Bronchial epithelial cell (primary cell): Measurements from ENCODE around the gene INTS4. TPM values are rescaled to one million over a fixed set of nuclear protein-coding genes. Genes with fewer than 3 reads are reported as not detected.
"Not testable (repeated sequence)": the region's sequence is repeated elsewhere in the genome, so short reads cannot be mapped to it uniquely, and the experiment has no call there.

Experiments
- DNase-seq: peaks from one replicate; pipeline ENCODE4 v3.0.0-alpha.2; 2010; ENCODE audit warnings: low read depth
- FAIRE-seq: peaks from 2 replicates; lab custom pipeline; 2011; peaks lifted over from hg19 to GRCh38; lab: Jason Lieb, UNC
- H3K27me3 ChIP-seq: 2 replicates; pipeline ENCODE4 v1.5.1; 2011; ENCODE audit warnings: low read length; ENCODE audit not compliant: control insufficient read depth, insufficient read depth
- H3K36me3 ChIP-seq: 2 replicates; pipeline ENCODE4 v1.5.1; 2011; ENCODE audit warnings: low read length; ENCODE audit not compliant: control insufficient read depth, insufficient read depth
- H3K4me3 ChIP-seq: 2 replicates; pipeline ENCODE4 v1.5.1; 2011; ENCODE audit warnings: mild to moderate bottlenecking, low read depth, low read length, control low read depth
- CTCF ChIP-seq: IDR thresholded peaks from 2 replicates; pipeline ENCODE4 v1.5.1; 2011; ENCODE audit warnings: mild to moderate bottlenecking, moderate library complexity, low read length, control low read depth, inconsistent platforms; ENCODE audit not compliant: insufficient read depth, severe bottlenecking
- total RNA-seq: library from RNA; depleted of rRNA; stranded (reverse); fragments of >200 nt; gene quantifications from 2 replicates; pipeline ENCODE4 v1.2.1, GENCODE V29; 2014

The INTS4 gene
- total RNA-seq, 1 donor from 2014 or later, result 29.7 TPM

GRCh38 chr11:77890619-77891056 lies 103.8 kb downstream of the INTS4 start:
- DNase-seq, FAIRE-seq, H3K36me3 ChIP-seq, H3K27me3 ChIP-seq, H3K4me3 ChIP-seq: not testable (repeated sequence)

- DNase-seq, result peak; percentile 18
- not testable (repeated sequence) for H3K4me3 ChIP-seq, H3K36me3 ChIP-seq, FAIRE-seq, H3K27me3 ChIP-seq
Observed at GRCh38 chr11:77890100-77890614, 104.3 kb downstream of the INTS4 start.

- not testable (repeated sequence) for DNase-seq, H3K4me3 ChIP-seq, FAIRE-seq, H3K27me3 ChIP-seq, H3K36me3 ChIP-seq
Observed at GRCh38 chr11:77889045-77889444, 105.4 kb downstream of the INTS4 start.

GRCh38 chr11:77886401-77886800 lies 108.1 kb downstream of the INTS4 start:
- H3K4me3 ChIP-seq, result no peak overlapping the region
- FAIRE-seq (no peak), DNase-seq (no peak)
- TF ChIP-seq CTCF, result no peak
- H3K27me3 ChIP-seq, result no peaks in the 10 kb centered on the region
- H3K36me3 ChIP-seq, result peaks cover 2% of the 10 kb centered on the region

- Histone ChIP-seq H3K4me3 (no peak overlapping the region), H3K27me3 (no peaks in the 10 kb centered on the region), H3K36me3 (peaks cover 2% of the 10 kb centered on the region)
- TF ChIP-seq CTCF, result no peak
- FAIRE-seq (no peak), DNase-seq (no peak)
Observed at GRCh38 chr11:77884829-77885190, 109.7 kb downstream of the INTS4 start.

GRCh38 chr11:77884186-77884828 lies 110.2 kb downstream of the INTS4 start:
- Histone ChIP-seq H3K4me3 (no peak overlapping the region), H3K36me3 (peaks cover 2% of the 10 kb centered on the region), H3K27me3 (no peaks in the 10 kb centered on the region)
- no peak for FAIRE-seq
- no peak for TF ChIP-seq CTCF
- DNase-seq, result no peak

GRCh38 chr11:77883775-77884174 lies 110.7 kb downstream of the INTS4 start:
- Histone ChIP-seq H3K4me3 (no peak overlapping the region), H3K27me3 (no peaks in the 10 kb centered on the region), H3K36me3 (peaks cover 2% of the 10 kb centered on the region)
- DNase-seq, result no peak
- TF ChIP-seq CTCF, result no peak
- FAIRE-seq, result no peak
